SK-N-SH (cell line): Measurements from ENCODE around the gene PCBD1.
"Not testable (repeated sequence)": the region's sequence is repeated elsewhere in the genome, so short reads cannot be mapped to it uniquely, and the experiment has no call there.

ENCODE experiments used
- CTCF ChIP-seq: fragments of 200-600 bp; sonication (generic); IDR thresholded peaks from 2 replicates; pipeline ENCODE4 v1.6.1; 2017; ENCODE audit warnings: antibody characterized with exemption, mild to moderate bottlenecking, moderate library complexity
- EP300 ChIP-seq, 2 experiments: IDR thresholded peaks; 2 replicates each; pipeline versions ENCODE4 v1.4.0 to v1.6.1; 2012; ENCODE audit warnings: borderline replicate concordance in 1 of 2, low read depth in 1 of 2, low read length in 1 of 2
- EZH2phosphoT487 ChIP-seq: fragments of 200-600 bp; sonication (generic); IDR thresholded peaks from 2 replicates; pipeline ENCODE4 v1.6.1; 2017; ENCODE audit warnings: low read depth, mixed run types, mild to moderate bottlenecking, antibody characterized with exemption, moderate library complexity, borderline replicate concordance
- GABPA ChIP-seq: IDR thresholded peaks from 2 replicates; pipeline ENCODE4 v1.4.0; 2012; ENCODE audit warnings: low read depth, mild to moderate bottlenecking
- MAX ChIP-seq: IDR thresholded peaks from 2 replicates; pipeline ENCODE4 v1.4.0; 2012; ENCODE audit warnings: low read depth
- PBX3 ChIP-seq: IDR thresholded peaks from 2 replicates; pipeline ENCODE4; 2012
- POLR2AphosphoS5 ChIP-seq: IDR thresholded peaks from 2 replicates; pipeline ENCODE4 v1.6.1; 2012; ENCODE audit warnings: low read depth, low read length
- RAD21 ChIP-seq: IDR thresholded peaks from 2 replicates; pipeline ENCODE4 v1.6.1; 2012; ENCODE audit warnings: mild to moderate bottlenecking, low read length
- USF2 ChIP-seq: fragments of 150-350 bp; IDR thresholded peaks from 2 replicates; pipeline ENCODE4 v1.6.1; 2017; ENCODE audit warnings: antibody characterized with exemption, low read length, low read depth, borderline replicate concordance

- not testable (repeated sequence) for TF ChIP-seq MAX; CTCF; RAD21; GABPA; USF2; EZH2phosphoT487; EP300 (IDR thresholded peaks at IDR 0.05; ENCODE audit: borderline replicate concordance in 1 of 2, low read depth in 1 of 2, low read length in 1 of 2); PBX3; POLR2AphosphoS5
Observed at GRCh38 chr10:70919906-70920305, 31.5 kb upstream of the PCBD1 start.
